ENCODE data around the gene ZCWPW1. TPM values are rescaled to one million over a fixed set of nuclear protein-coding genes. Genes with fewer than 3 reads are reported as not detected.
"Not testable (repeated sequence)": the region's sequence is repeated elsewhere in the genome, so short reads cannot be mapped to it uniquely, and the experiment has no call there.

ZCWPW1 gene
- total and polyA plus RNA-seq, 2 experiments from 2014 or later = 0.59 to 2.7 TPM

GRCh38 chr7:100449190-100449795 is 20.8 kb upstream of the ZCWPW1 start:
- peaks cover 10% of the 10 kb centered on the region for H3K4me1 Mint-ChIP-seq
- no peak overlapping the region for H3K27ac ChIP-seq (ENCODE audit: low read depth)
- no peak overlapping the region for H3K4me3 ChIP-seq
- no peaks in the 10 kb centered on the region for H3K9me3 Mint-ChIP-seq
- no peak overlapping the region for H2AFZ ChIP-seq
- ATAC-seq (no peak), DNase-seq (ENCODE audit: low spot score) (no peak)
- H3K9me2 ChIP-seq (ENCODE audit: insufficient read depth) = no peaks in the 10 kb centered on the region
- no peaks in the 10 kb centered on the region for H4K20me1 ChIP-seq (replicated peaks; ENCODE audit: insufficient read depth)
- H3K36me3 ChIP-seq (ENCODE audit: insufficient read depth) = no peaks in the 10 kb centered on the region
- no peaks in the 10 kb centered on the region for H3K27me3 ChIP-seq (ENCODE audit: insufficient read depth)
- H3K79me2 ChIP-seq (replicated peaks; ENCODE audit: insufficient read depth) = no peaks in the 10 kb centered on the region
- H3K27me3 Mint-ChIP-seq (ENCODE audit: insufficient read depth, low read depth, poor library complexity) = peaks cover 17% of the 10 kb centered on the region
- H3K27ac Mint-ChIP-seq = no peak overlapping the region
- H3K4me2 ChIP-seq = no peak overlapping the region
- no peak overlapping the region for H3K4me3 Mint-ChIP-seq
- no peak for TF ChIP-seq CTCF (conservative IDR thresholded peaks at IDR 0.05; ENCODE audit: low read depth in 2 of 2)
- no peak for TF ChIP-seq ZNF114 (CRISPR knock-in tag; IDR thresholded peaks at IDR 0.05)
- TF ChIP-seq NANOG (IDR thresholded peaks at IDR 0.05; ENCODE audit: borderline replicate concordance) = no peak
- TF ChIP-seq ZNF462 (CRISPR knock-in tag; IDR thresholded peaks at IDR 0.05) = no peak
- no peak for TF ChIP-seq CREB1 (CRISPR knock-in tag; IDR thresholded peaks at IDR 0.05; ENCODE audit: low read depth)
- TF ChIP-seq EZH2phosphoT487 (IDR thresholded peaks at IDR 0.05; ENCODE audit: unreplicated experiment) = no peak
- no peak for TF ChIP-seq JUNB (IDR thresholded peaks at IDR 0.05; ENCODE audit: unreplicated experiment)
- TF ChIP-seq REST (IDR thresholded peaks at IDR 0.05; ENCODE audit: unreplicated experiment) = no peak
- TF ChIP-seq STAT1 (IDR thresholded peaks at IDR 0.05; ENCODE audit: unreplicated experiment) = no peak
- no peaks in the 10 kb centered on the region for H3K36me3 Mint-ChIP-seq (ENCODE audit: low read depth)
- H3K4me1 ChIP-seq (ENCODE audit: insufficient read depth) = no peaks in the 10 kb centered on the region; the same call in 1 of the 2 replicates
- no peaks in the 10 kb centered on the region for H3F3A ChIP-seq (replicated peaks; ENCODE audit: low read depth)

GRCh38 chr7:100447363-100447762 is 18.9 kb upstream of the ZCWPW1 start:
- not testable (repeated sequence) for H3K4me2 ChIP-seq; H3K4me1 ChIP-seq (ENCODE audit: insufficient read depth); H3K4me3 ChIP-seq; H3K4me3 Mint-ChIP-seq; H3K36me3 Mint-ChIP-seq (ENCODE audit: low read depth); DNase-seq (ENCODE audit: low spot score); H3K36me3 ChIP-seq (ENCODE audit: insufficient read depth); H3K27me3 ChIP-seq (ENCODE audit: insufficient read depth); ATAC-seq; H4K20me1 ChIP-seq (replicated peaks; ENCODE audit: insufficient read depth); H2AFZ ChIP-seq; H3K27ac Mint-ChIP-seq; H3F3A ChIP-seq (replicated peaks; ENCODE audit: low read depth); H3K79me2 ChIP-seq (replicated peaks; ENCODE audit: insufficient read depth); H3K9me3 Mint-ChIP-seq; H3K27ac ChIP-seq (ENCODE audit: low read depth); H3K9me2 ChIP-seq (ENCODE audit: insufficient read depth)
- peaks cover 12% of the 10 kb centered on the region for H3K4me1 Mint-ChIP-seq
- H3K27me3 Mint-ChIP-seq (ENCODE audit: insufficient read depth, low read depth, poor library complexity) = peaks cover 22% of the 10 kb centered on the region

All from GM23338 (cell line).